HG03520 (cell line): Measurements from ENCODE around the gene EPB41L4A.

Source experiments
- ATAC-seq: cut with Tn5 transposase; IDR thresholded peaks from one replicate; pipeline ENCODE4 v1.9.1; 2021; ENCODE audit warnings: mild to moderate bottlenecking, moderate library complexity; ENCODE audit not compliant: unreplicated experiment

The EPB41L4A gene

GRCh38 chr5:112316006-112316405, 103.1 kb downstream of the EPB41L4A start:
- no peak for ATAC-seq

- no peak for ATAC-seq
Observed at GRCh38 chr5:112312295-112313275, 106.5 kb downstream of the EPB41L4A start.

GRCh38 chr5:112310746-112311145, 108.3 kb downstream of the EPB41L4A start:
- ATAC-seq = no peak

- no peak for ATAC-seq
Observed at GRCh38 chr5:112308608-112309007, 110.5 kb downstream of the EPB41L4A start.

DNA sequence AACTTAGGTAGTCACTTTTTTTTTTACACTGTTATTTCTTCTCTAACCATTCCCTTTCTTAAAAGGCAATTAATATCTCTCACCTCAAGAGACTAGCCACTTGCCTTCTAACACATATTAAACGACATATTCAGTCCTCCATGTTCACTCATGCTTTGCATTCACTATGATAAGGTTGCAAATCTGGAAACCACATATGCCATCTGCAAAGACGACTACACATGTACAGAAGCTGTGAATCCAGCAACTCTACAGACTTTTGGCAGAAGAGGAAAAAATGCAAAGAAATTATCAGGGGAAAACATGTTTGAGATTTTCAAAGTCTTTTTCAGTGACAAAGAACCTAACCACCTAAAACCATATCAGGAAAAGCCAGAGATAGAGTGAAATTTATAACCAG, 112.1 kb downstream of the EPB41L4A start:
- no peak for ATAC-seq

DNA sequence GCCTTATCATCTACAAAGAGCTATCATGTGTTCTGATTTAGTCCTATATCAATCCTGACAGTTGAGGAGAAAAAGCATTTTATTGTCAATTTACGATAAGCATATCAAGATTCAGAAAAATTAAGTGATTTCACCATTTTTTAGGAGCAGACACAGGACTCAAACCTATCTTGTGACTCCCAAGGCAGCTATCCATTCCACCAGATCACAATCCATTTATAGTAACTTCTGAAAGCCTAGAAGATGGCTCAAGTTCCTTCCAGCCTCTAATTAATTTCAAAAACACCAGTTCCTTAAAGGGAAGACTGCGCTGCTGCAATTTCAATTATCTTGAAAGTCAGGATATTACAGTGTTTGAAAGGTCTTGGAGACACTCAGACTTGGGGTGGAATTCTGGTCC, 114.3 kb downstream of the EPB41L4A start:
- no peak for ATAC-seq

DNA sequence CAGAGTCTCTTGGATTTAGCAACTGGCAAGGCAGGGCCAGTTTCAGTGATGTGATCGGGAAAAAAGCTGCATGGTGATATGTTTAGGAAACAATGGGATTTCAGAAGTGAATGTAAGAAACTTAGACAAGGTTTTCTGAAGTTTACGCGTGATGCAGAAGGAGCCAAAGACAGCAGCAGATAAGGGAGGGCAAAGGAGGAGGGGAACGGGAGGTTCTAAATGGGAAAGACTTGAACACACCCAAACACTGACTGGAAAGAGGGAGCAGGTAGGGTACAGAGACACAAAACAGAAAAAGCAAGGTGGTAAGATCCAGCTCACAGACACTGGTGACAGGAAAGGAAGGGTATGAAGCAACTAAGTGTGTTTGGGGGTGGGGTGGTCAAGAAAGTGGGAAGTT, 115.4 kb downstream of the EPB41L4A start:
- no peak for ATAC-seq

- ATAC-seq = no peak
Observed at GRCh38 chr5:112294126-112294525, 125.0 kb downstream of the EPB41L4A start.

DNA sequence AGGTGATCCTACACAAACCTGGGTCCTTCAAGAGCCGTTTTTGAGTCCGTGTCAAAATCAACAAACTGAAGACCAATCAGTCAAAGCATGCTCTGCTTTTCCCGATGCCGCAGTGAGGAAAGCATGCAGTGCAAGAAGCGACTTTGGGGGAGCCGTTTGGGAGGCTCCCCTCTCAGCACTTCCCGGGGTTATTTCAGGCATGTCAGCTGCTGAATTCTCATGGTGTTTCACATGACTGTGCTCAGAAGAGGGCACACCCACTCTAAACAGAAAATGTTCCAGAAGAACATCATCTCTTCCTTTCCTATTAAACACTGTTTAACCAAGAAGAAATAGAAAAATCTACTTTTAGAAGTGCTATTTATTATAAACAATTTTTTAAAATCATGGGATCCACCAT, 125.5 kb downstream of the EPB41L4A start:
- ATAC-seq = no peak

GRCh38 chr5:112290691-112291090, 128.4 kb downstream of the EPB41L4A start:
- no peak for ATAC-seq

DNA sequence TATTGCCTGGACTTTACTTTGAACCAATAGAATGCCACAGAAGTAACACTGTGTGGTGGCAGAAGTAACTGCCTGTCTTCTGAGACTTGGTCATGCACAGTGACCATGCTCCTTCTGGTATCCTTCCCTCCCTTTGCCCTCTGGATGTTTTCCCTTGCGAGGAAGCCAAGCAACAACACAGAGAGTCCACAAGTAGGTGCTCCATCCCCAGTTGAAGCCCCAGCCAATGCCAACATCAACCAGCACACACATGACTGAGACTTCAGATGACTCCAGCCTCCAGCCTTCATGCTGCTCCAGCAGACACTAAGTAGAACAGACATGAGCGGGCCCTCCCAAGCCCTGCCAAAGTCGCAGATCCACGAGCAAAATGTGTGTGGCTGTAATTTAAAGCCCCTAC, 129.6 kb downstream of the EPB41L4A start:
- no peak for ATAC-seq

- ATAC-seq = no peak
Observed at GRCh38 chr5:112283943-112284929, 134.8 kb downstream of the EPB41L4A start.

DNA sequence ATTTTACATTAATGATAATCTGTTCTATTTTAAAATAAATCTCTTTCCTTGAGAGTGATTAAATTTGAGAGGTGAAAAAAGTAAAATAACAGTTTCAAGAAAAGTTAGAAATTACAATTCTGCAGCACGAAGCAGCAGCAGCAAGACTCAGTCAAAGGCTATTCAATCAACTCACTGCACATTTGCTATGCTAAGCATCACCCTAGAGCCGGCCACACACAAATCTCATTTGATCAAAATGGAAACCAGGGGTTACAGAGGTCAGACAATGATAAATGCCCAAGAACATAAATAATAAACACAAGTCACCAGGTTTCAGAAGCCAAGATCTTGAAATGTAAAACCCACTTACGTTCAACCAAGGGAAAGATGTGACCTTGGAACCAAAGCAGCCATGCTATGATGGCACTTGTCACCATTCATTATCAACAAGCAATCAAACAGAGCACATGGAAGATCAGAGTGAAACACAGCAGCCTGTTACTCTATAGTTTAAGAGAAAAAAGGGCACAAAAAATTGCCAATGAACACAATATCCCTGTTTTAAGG, 136.0 kb downstream of the EPB41L4A start:
- ATAC-seq = no peak

DNA sequence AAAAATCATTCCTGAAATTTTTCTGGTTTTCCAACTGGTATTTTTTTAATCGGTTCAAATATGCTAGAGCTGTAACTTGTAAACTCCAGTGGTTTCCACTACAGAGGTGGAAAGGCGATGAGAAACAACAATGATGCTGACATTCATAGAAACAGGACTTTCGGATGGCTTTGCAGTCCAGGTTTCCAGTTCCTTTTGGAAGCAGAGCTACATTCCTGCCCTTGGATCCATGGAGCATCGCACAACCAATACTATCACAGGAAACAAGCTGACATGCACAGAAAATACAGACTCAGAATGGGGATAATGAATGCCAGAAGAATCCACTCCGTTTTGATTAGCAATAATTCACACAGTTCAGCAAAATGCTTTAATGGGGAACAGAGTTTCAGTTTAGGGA, 140.0 kb downstream of the EPB41L4A start:
- no peak for ATAC-seq

DNA sequence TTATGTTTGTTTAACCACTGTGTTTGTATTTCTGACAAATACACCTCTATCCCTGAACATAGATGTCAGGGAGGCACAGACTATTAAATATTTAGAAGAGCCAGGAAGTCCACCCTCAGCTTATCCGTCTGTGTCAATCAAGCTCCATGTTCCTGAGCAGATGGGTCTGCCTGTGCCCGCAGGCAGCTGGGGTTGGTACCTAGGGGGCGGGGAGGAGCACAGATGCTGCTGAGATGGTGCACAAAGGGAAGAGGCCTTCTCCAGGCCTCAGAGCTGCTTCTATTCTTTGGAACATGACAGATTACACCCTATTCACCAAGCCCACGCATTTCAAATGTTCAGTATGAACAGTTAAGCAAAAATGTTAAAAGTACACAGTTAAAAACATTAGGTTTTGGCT, 142.1 kb downstream of the EPB41L4A start:
- no peak for ATAC-seq

DNA sequence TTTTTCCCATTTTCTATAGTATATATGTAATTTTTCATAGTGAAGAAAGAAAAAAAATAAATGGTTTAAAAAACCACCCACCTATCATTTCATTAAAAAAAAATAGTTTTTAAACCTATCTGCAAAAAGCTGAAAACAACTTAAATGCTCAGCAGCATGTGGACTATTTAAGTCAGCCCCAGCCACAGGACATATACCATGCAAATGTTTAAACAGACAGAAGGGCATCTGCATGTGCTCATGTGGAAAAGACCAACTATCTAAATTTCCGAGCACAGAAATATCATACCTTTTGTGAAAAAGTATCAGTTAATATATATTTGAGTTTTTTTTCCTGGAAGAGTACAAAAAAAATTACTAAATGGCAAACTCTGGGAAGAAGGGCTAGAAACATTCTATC, 143.4 kb downstream of the EPB41L4A start:
- no peak for ATAC-seq

DNA sequence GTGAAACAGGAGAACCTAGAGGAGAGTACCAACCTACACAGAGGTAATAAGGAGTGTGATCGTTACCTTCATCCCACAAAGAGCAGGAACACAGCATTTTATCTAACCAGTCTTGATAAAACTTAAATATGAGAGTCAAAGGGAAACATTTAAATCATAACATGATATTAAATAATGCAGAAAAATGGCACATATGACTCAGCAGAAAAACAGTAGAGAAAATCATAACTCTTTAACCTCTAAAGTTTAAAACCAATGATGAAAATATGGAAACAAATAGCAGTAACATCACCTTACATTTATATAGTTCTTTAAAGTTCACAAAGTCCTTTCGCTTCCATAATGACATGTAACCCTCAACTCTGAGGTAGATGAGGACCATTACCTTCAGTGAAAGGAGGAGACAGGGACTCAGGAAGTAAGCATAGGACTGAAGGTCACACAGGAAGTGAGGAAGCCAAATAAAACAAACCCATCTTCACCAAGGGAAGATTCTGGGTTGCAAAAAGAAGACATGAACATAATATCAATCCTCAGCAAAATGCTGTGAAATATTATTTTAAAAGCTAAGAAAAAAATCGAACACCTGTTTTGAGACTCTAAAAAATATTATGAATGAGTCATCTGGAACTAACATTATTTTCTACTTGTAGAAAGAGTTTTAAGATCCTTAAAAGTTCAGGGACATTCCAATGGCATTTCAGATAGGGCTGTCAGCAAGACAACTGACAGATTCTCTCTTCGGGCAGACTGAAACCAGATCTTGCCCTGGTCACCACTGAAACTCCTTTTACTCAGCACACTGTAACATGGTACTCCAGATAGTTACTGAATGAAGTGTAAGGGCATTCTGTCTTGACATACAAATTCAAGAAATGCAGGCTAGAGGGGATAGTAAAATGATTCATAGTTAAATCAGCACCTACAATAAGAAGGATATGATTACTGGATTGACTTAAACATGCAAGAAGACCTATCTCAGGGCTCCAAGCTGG, 148.5 kb downstream of the EPB41L4A start:
- ATAC-seq = no peak

- ATAC-seq = no peak
Observed at GRCh38 chr5:112267231-112267630, 151.8 kb downstream of the EPB41L4A start.

DNA sequence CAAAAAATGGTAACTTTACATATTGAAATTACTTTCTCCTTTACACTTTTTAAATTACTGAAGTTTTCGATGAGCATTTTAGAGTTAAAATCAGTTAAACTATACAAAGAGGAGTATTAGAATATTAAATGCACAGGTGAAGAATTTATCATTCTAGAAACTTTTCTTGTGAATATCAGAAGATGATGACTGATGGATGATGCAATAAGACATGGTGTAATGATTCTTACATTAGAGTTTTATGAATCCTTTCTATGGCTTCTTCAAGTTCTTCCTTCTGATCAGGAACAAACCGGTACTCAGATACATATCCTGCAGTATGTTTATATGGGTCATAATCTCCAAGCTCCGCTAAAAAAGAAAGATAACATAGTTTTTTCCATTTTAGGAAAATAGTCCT, 154.4 kb downstream of the EPB41L4A start:
- no peak for ATAC-seq

- no peak for ATAC-seq
Observed at GRCh38 chr5:112264151-112264550, 154.9 kb downstream of the EPB41L4A start.
